Activated T-cell treated with anti-CD3 and anti-CD28 coated beads, Interleukin-2, amount 50 U/mL, for 4 hours (primary cell): Measurements from ENCODE around the gene HOGA1. TPM values are rescaled to one million over a fixed set of nuclear protein-coding genes. Genes with fewer than 3 reads are reported as not detected.
"Not testable (repeated sequence)": the region's sequence is repeated elsewhere in the genome, so short reads cannot be mapped to it uniquely, and the experiment has no call there.

Experiments used
- ATAC-seq, 2 donors: fragments of 200-7000 bp; cut with Tn5 transposase; one replicate each; pipeline ENCODE4 v1.10.0; 2021
- DNase-seq: peaks from one replicate; pipeline ENCODE4 v3.0.0-alpha.2; 2020
- H3K27me3 Mint-ChIP-seq: one replicate; pipeline ENCODE4 v1.8.0; 2021; ENCODE audit warnings: low read depth, mixed read lengths
- H3K36me3 Mint-ChIP-seq: one replicate; pipeline ENCODE4 v1.8.0; 2022; ENCODE audit warnings: mixed read lengths; ENCODE audit not compliant: insufficient read depth
- H3K4me1 Mint-ChIP-seq: one replicate; pipeline ENCODE4 v1.8.0; 2021; ENCODE audit warnings: low read depth, mixed read lengths
- H3K4me3 Mint-ChIP-seq: one replicate; pipeline ENCODE4 v1.8.0; 2021; ENCODE audit warnings: mild to moderate bottlenecking, moderate library complexity, mixed read lengths
- H3K9me3 Mint-ChIP-seq: one replicate; pipeline ENCODE4 v1.8.0; 2021; ENCODE audit warnings: mixed read lengths
- total RNA-seq, 3 donors: library from RNA; stranded (reverse); gene quantifications; one replicate each; pipeline ENCODE4 v1.2.1, GENCODE V29; 2021

HOGA1 gene
- total RNA-seq, 3 donors from 2014 or later = not detected

DNA sequence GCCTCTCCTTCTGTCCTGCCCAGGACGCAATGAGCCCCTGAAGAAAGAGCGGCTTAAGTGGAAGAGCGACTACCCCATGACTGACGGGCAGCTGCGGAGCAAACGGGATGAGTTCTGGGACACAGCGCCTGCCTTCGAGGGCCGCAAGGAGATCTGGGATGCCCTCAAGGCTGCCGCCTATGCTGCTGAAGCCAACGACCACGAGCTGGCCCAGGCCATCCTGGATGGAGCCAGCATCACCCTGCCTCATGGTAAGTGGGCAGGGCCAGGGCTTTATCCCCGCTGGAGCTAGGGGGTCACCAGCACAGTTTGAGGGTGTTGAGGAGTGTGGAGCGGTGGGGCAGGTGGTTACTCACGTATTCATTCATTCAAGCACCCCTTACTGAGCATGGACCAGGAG, 16.3 kb upstream of the HOGA1 start:
- ATAC-seq (no peak), DNase-seq (no peak)
- Mint-ChIP-seq H3K9me3 (no peaks in the 10 kb centered on the region), H3K36me3 (no peaks in the 10 kb centered on the region), H3K4me1 (no peaks in the 10 kb centered on the region), H3K27me3 (no peaks in the 10 kb centered on the region), H3K4me3 (no peak overlapping the region)

DNA sequence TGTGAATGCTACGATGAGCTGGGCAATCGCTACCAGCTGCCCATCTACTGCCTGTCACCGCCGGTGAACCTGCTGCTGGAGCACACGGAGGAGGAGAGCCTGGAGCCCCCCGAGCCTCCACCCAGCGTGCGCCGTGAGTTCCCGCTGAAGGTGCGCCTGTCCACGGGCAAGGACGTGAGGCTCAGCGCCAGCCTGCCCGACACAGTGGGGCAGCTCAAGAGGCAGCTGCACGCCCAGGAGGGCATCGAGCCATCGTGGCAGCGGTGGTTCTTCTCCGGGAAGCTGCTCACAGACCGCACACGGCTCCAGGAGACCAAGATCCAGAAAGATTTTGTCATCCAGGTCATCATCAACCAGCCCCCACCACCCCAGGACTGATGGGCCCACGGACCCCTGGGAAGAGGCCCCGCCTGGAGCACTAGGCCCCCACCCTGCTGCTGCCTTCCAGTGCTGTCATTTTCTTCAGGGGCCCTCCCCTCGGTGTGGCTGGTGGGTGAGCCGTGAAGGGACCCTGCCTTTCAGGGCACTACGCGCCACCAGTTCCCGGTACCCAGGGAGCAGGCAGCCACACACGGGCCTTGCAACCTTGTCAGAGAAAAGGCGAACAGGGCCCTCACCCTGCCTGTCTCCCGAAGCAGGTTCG, 13.9 kb upstream of the HOGA1 start:
- Mint-ChIP-seq H3K4me1 (no peaks in the 10 kb centered on the region), H3K4me3 (no peak overlapping the region), H3K36me3 (no peaks in the 10 kb centered on the region), H3K27me3 (no peaks in the 10 kb centered on the region), H3K9me3 (no peaks in the 10 kb centered on the region)
- ATAC-seq = no peak
- no peak for DNase-seq

DNA sequence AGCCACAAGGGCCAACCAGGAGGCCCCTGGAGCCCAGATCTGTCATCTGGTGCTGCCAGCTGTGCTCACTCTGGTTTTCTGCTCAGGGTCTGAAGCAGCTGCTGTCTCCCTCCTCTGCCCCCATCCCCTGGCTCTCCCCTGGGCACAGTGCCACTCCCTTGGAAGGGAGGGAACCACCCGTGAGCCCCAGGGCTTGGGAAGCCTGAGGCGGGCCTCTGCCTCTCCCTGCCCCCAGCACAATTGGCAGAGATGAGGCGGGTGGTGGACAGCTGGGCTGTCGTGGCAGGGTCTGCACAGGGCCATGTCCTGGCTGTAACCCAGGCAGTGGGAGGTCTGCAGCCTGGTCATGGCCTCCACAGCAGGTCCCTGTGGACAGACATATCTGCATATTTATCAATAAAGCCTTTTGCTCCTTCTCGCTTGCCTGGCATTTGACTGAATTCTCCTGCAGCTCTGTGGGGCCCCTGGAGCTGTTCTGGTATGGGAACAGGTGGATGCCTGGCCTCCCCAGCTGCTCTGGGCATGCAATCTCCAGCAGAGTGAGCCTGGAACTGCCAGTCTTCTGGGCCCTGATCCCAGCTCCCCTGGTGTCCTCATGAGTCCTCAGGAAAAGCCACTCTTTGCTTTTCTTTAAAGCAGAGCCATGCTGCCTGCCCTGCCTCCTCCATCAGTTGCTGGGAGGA, 13.3 kb upstream of the HOGA1 start:
- Mint-ChIP-seq H3K4me1 (no peaks in the 10 kb centered on the region), H3K27me3 (no peaks in the 10 kb centered on the region), H3K4me3 (no peak overlapping the region), H3K36me3 (no peaks in the 10 kb centered on the region), H3K9me3 (no peaks in the 10 kb centered on the region)
- ATAC-seq (no peak), DNase-seq (no peak)

DNA sequence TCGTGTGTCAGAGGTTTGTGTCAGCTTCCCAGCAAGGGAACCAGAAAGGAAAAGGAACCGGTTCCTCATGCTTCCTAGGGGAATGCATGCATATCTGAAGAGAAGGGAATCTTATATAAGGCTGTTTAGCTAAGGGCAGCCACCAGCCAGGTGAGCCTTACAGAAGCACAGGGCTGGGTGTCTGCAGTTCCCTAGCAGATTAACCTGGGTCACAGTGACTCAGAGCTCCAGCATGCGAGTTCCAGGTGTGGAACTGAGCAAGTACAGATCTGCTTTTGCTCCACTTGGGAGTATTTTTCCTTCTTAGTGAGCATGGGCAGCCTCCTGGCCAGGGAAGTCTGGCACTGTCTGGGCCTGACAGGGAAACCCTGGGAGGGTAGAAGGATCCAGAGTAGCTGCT, 12.6 kb upstream of the HOGA1 start:
- no peaks in the 10 kb centered on the region for H3K9me3 Mint-ChIP-seq
- DNase-seq = no peak
- ATAC-seq = no peak

DNA sequence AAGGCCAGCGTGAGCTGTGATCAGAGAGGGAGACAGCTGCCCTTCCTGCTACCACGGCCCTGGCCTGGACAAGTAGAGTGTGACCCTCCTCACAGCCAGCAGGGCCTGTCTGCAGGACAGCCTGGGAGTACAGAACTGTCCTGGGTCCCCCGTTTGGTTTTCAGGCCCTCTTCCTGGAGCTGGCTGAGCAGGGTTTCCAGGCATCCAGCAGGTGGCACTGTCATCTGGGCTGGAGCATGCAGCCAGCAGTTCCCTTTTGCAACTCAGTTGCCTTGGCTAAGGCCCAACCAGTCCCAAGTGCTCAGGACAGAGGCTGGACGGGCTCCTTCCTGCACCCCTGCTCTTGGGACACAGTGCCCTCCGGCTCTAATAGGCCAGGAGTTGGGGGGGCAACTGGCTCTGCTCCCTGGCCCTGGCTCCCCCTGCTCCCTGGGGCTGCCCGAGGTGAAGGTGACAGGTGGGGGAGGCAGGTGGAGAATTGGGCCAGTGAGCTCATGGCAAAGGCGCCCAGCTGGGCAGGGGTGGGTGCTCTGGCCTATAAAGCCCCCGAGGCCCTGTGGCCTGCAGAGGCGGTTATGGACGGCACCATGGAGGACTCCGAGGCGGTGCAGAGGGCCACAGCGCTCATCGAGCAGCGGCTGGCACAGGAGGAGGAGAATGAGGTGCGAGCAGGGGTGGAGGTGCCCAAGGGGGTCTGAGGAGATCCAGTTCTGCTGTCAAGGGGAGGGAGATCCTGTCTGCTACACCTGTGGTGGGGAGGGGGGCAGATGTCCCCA, 11.8 kb upstream of the HOGA1 start, which contains the start of gene ANKRD2:
ANKRD2 (plus strand) TSS at position 566 of the 776 bp plus-strand sequence; CDS start at position 576, 10 bp downstream.
- H3K4me3 Mint-ChIP-seq = no peak within 1 kb of the TSS
- H3K36me3 Mint-ChIP-seq = no peaks in the 10 kb centered on the region
- DNase-seq = peak; percentile 29
- H3K9me3 Mint-ChIP-seq = no peaks in the 10 kb centered on the region
- peak; percentile 70 to 78 for ATAC-seq
- H3K4me1 Mint-ChIP-seq = no peaks in the 10 kb centered on the region
- no peaks in the 10 kb centered on the region for H3K27me3 Mint-ChIP-seq

More for the DNA sequence above, 12.6 kb upstream of the HOGA1 start:
- no peaks in the 10 kb centered on the region for H3K36me3 Mint-ChIP-seq
- H3K27me3 Mint-ChIP-seq = no peaks in the 10 kb centered on the region
- H3K4me3 Mint-ChIP-seq = no peak overlapping the region
- H3K4me1 Mint-ChIP-seq = no peaks in the 10 kb centered on the region

DNA sequence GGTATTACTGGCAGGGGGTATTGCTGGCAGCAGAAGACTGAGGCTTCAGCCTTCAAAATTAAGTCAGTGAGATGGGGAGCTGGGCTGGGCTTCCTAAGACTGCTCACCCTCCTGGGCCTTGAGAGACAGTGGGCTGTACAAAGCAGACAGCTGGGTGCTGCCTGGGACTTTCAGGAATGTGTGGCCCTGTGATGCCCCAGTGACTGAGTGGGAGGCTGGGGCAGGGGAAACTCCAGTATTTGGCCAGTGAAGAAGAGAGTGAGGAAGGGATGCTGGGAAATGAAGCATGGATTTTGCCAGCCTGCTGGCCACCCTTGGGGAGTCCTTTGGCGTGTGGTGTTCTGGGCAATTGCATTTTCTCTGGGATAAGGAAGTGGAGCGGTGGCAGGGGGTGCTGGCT, 11.2 kb upstream of the HOGA1 start:
- Mint-ChIP-seq H3K4me3 (no peak overlapping the region), H3K36me3 (no peaks in the 10 kb centered on the region), H3K9me3 (no peaks in the 10 kb centered on the region), H3K27me3 (peaks cover 2% of the 10 kb centered on the region), H3K4me1 (no peaks in the 10 kb centered on the region)
- DNase-seq (no peak), ATAC-seq (no peak)

DNA sequence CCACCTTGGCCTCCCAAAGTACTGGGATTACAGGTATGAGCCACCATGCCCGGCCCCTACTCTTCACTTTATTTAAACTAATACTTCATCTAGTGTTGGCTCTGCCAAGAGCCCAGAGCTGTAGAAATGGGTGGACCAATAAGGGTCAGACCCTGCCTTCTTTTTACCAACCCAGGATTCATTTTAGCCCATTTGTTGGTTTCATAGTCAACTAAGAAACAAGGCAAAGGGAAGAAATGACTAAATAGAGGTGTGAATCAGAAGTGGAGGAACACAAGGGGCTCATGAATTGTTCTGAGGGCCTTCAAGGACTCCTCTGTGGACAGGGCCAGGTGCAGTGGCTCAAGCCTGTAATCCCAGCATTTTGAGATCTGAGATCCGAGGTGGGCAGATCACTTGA, 10.5 kb upstream of the HOGA1 start:
- Mint-ChIP-seq H3K9me3 (no peaks in the 10 kb centered on the region), H3K4me3 (no peak overlapping the region), H3K4me1 (no peaks in the 10 kb centered on the region), H3K27me3 (peaks cover 2% of the 10 kb centered on the region), H3K36me3 (no peaks in the 10 kb centered on the region)
- ATAC-seq (no peak), DNase-seq (no peak)

DNA sequence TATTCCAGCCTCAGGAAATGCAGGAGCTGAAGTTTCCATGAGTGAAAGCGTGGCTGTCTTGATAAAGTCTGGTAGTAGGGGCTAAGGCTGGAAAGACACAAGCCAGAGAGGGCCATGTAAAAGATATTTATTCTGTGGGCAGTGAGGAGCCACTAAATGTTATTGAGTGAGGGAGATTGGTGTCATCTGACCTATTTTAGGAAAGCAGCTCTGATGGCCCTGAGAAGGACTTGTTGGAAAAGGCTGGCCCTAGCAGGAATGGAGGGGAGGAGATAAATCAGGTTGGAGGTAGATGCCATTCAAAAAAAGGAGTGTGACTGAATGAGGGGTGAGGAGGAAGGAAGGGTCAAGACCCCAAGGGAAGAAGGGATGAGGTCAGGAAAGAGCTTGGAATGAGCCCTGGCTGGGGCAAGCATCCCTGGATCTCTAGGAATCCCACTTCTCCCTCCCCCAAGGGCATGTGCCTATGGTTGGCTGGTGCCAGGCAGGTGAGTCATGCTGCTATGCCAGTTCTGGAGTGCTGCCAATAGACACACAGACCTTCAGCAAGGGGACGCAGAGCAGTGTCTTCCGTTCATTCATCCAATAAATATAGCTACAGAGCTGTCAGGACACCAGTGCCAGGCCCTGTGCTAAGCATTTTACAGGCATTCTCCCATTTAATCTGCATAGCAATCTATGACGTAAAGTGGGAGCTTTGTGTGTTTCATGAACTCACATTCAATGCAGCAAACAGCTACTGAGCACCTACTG, 9.6 kb upstream of the HOGA1 start:
- Mint-ChIP-seq H3K36me3 (no peaks in the 10 kb centered on the region), H3K4me1 (no peaks in the 10 kb centered on the region), H3K27me3 (peaks cover 2% of the 10 kb centered on the region), H3K4me3 (no peak overlapping the region), H3K9me3 (no peaks in the 10 kb centered on the region)
- DNase-seq (no peak), ATAC-seq (no peak)

DNA sequence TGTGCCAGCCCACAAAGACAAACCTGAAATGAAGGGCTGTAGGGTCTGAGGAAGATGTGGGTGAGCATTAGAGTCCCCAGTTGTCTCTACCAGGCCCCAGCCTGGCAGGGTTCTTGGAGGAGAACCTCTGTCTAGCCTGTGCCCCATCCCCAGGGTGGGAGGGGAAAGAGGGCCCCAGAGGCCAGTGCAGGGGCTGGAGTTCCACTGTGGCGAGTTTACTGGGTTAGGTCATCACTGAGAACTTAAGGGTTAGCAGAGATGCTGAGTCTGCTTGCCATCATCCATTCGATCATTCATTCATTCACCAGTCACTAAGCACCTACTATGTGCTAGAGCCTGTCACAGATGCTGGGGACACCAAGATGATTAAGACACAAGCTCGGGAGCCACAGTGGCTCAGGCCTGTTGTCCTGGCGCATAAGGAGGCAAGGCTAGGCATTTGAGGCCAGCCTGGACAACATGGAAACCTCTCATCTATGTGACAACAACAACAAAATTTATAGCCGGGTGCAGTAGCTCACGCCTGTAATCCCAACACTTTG, 9.0 kb upstream of the HOGA1 start:
- no peak overlapping the region for H3K4me3 Mint-ChIP-seq
- no peaks in the 10 kb centered on the region for H3K9me3 Mint-ChIP-seq
- H3K27me3 Mint-ChIP-seq = peaks cover 6% of the 10 kb centered on the region
- no peaks in the 10 kb centered on the region for H3K36me3 Mint-ChIP-seq
- no peaks in the 10 kb centered on the region for H3K4me1 Mint-ChIP-seq
- ATAC-seq = no peak
- no peak for DNase-seq

DNA sequence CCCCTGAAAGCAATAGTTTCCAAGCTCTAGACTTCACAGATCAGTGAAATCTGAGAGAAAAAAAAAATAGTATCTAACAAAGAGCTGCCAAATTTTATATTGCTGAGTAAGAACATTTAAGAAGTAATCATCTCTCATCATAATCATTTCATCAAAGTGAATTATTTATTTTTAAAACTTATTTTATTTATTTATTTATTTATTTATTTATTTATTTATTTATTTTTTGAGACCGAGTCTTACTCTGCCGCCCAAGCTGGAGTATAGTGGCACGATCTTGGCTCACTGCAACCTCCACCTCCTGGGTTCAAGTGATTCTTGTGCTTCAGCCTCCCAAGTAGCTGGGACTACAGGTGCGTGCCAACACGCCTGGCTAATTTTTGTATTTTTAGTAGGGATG, 7.7 kb upstream of the HOGA1 start:
- H3K9me3 Mint-ChIP-seq = not testable (repeated sequence)

DNA sequence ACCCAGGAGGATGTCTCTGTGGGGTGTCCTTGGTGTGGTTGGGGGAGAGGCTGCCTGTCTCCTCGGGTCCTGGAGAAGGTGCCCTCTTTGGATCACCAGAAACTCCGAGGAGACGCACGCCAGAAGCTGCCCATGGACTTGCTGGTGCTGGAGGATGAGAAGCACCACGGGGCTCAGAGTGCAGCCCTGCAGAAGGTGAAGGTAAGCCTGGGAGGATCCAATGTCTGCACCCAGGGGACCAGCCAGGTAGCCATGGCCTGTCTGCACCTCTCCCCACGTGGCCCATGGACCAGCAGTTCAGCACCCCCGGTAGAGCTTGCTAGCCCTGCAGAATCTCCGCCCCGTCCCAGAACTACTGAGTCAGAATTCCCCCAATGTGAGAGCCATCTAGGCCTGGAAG, 6.5 kb upstream of the HOGA1 start:
- Mint-ChIP-seq H3K36me3 (no peaks in the 10 kb centered on the region), H3K4me3 (no peak overlapping the region), H3K27me3 (peaks cover 6% of the 10 kb centered on the region)

More for the DNA sequence above, 7.7 kb upstream of the HOGA1 start:
- not testable (repeated sequence) for H3K4me1 Mint-ChIP-seq, H3K36me3 Mint-ChIP-seq, H3K4me3 Mint-ChIP-seq, H3K27me3 Mint-ChIP-seq, ATAC-seq, DNase-seq

DNA sequence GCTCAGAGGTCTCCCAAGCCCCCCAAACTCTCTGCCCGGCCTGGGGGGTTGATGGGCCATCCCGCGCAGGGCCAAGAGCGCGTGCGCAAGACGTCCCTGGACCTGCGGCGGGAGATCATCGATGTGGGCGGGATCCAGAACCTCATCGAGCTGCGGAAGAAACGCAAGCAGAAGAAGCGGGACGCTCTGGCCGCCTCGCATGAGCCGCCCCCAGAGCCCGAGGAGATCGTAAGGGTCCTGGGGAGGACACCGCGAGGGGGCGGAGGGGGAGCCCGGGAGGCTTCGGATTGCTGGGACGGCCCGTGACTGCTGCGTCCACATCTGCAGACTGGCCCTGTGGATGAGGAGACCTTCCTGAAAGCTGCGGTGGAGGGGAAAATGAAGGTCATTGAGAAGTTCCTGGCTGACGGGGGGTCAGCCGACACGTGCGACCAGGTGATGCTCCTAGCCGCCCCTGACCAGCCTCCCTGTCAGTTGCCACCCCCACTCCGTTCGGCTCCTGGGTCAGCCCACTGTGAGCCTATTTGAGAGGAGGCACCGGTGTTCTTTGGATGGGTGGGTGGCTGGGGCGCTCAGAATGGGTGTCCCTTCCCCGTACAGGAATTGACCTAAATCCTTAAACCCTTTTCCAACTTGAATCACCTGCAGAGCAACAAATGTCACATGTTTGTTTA, 5.9 kb upstream of the HOGA1 start:
- Mint-ChIP-seq H3K4me1 (no peaks in the 10 kb centered on the region), H3K36me3 (no peaks in the 10 kb centered on the region), H3K9me3 (no peaks in the 10 kb centered on the region), H3K4me3 (no peak overlapping the region), H3K27me3 (peaks cover 6% of the 10 kb centered on the region)
- ATAC-seq (no peak), DNase-seq (no peak)

More for the DNA sequence above, 6.5 kb upstream of the HOGA1 start:
- DNase-seq = no peak
- Mint-ChIP-seq H3K4me1 (no peaks in the 10 kb centered on the region), H3K9me3 (no peaks in the 10 kb centered on the region)
- ATAC-seq = no peak

DNA sequence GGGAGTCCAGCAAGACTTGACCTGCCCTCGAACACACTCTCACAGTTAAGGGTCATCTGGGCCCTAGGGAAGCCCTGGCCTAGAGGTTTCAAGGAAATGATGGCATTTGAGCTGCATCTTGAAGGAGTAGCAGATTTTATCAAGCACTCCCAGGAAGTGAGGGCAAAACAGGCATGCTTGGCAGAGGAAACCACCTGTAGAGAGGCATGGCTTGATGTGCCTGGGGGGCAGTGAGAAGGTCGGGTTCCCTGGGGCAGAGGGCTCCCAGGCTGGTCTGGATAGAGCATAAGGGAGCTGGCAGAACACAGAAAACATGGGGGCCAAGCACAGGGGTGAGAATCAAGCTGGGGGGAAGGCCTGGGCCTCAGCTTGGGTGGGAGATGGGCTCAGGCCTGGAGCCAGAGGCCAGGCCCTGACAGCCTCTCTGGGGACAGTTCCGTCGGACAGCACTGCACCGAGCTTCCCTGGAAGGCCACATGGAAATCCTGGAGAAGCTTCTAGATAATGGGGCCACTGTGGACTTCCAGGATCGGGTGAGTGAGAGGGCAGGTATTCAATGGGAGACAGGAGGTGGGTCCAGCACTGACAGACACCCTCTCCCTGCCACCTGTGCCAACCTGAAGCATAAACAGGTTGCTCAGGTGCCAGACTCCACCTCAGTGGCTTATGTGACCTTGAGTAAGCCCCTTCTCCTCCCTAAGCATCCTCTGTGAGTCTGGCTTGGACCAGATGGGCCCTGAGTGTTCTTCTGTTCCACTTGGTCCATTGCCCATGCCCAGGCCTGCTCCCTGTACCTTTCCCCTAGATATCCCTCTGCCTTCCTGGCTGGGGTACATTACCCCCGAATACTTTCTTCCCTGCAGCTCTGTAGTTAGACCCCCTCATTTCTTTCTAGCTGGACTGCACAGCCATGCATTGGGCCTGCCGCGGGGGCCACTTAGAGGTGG, 3.5 kb upstream of the HOGA1 start:
- no peaks in the 10 kb centered on the region for H3K9me3 Mint-ChIP-seq
- H3K4me3 Mint-ChIP-seq = no peak overlapping the region
- DNase-seq = no peak
- no peaks in the 10 kb centered on the region for H3K36me3 Mint-ChIP-seq
- ATAC-seq = no peak
- no peaks in the 10 kb centered on the region for H3K4me1 Mint-ChIP-seq
- H3K27me3 Mint-ChIP-seq = peaks cover 6% of the 10 kb centered on the region
